ENCODE measurements around the gene MTA2. TPM values are rescaled to one million over a fixed set of nuclear protein-coding genes. Genes with fewer than 3 reads are reported as not detected.
A peak's percentile ranks its signal among the peaks of the same experiment; 100 is the strongest.
"Not testable (repeated sequence)": the region's sequence is repeated elsewhere in the genome, so short reads cannot be mapped to it uniquely, and the experiment has no call there.

MTA2 gene
- total RNA-seq: 136 and 137 TPM in 2 replicates

DNA sequence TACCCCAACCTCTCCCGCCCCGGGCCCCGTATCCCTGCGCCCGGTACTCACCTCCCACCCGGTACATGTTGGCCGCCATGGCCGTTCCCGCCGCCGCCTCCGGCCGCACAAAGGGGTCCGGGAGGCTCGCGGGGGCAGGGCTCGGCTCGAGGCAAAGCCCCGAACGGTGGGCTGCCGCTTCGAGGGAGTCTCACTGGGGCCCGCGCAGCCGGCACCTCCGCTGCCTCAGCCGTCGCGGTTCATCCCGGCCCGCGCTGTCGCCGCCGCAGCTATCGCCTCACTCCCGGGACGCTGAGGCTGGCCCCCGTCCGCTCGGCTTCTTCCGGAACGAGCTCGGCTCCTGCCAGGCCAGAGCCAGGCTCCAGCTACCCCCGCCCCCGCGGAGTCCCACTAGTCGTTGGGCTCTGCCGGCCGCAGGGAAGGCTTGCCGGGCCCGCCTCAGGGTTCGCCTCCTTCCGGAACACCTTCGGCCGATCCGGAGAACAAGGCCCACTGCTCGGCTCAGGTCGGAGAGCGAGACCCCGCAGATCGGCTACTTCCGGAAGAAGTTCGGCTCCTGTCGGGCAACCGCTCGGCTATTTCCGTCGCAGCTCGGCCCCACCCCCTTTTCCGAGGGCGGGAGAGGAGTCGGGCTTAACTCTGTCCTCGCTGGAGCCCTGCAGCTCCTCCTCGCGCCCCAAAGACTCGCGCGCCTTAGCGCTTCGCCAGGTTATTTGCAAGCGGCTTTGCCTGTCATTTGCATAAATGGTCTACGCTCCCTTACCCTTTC lies at the start of gene MTA2:
Gene MTA2, minus strand, starts transcription at position 494 of the 769 bp plus-strand sequence. Its CDS starts 415 bp downstream, at position 79.
- peak; percentile 77 for DNase-seq (ENCODE audit: low read depth)
- Histone ChIP-seq H3K27me3 (ENCODE audit: control insufficient read depth, insufficient read depth, low read length) (no peaks in the 10 kb centered on the region), H3K4me3 (ENCODE audit: low read depth, low read length) (peak within 1 kb of the TSS; percentile 84), H3K36me3 (ENCODE audit: control insufficient read depth, insufficient read depth, low read length) (no peaks in the 10 kb centered on the region)
- TF ChIP-seq, protein P1, sequence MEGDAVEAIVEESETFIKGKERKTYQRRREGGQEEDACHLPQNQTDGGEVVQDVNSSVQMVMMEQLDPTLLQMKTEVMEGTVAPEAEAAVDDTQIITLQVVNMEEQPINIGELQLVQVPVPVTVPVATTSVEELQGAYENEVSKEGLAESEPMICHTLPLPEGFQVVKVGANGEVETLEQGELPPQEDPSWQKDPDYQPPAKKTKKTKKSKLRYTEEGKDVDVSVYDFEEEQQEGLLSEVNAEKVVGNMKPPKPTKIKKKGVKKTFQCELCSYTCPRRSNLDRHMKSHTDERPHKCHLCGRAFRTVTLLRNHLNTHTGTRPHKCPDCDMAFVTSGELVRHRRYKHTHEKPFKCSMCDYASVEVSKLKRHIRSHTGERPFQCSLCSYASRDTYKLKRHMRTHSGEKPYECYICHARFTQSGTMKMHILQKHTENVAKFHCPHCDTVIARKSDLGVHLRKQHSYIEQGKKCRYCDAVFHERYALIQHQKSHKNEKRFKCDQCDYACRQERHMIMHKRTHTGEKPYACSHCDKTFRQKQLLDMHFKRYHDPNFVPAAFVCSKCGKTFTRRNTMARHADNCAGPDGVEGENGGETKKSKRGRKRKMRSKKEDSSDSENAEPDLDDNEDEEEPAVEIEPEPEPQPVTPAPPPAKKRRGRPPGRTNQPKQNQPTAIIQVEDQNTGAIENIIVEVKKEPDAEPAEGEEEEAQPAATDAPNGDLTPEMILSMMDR (IDR thresholded peaks at IDR 0.05; ENCODE audit: insufficient read depth, low read length, poor library complexity, severe bottlenecking): no peak

DNA sequence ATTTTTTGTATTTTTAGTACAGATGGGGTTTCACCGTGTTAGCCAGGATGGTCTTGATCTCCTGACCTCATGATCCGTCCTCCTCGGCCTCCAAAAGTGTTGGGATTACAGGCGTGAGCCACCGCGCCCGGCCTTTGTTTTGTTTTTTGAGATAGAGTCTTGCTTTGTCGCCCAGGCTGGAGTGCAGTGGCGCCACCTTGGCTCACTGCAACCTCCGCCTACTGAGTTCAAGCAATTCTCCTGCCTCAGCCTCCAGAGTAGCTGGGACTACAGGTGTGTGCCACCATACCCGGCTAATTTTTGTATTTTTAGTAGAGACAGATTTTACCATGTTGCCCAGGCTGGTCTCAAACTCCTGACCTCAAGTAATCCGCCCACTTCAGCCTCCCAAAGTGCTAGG lies 48.6 kb upstream of the MTA2 start:
- DNase-seq (ENCODE audit: low read depth); H3K4me3 ChIP-seq (ENCODE audit: low read depth, low read length); H3K36me3 ChIP-seq (ENCODE audit: control insufficient read depth, insufficient read depth, low read length); H3K27me3 ChIP-seq (ENCODE audit: control insufficient read depth, insufficient read depth, low read length): not testable (repeated sequence)

DNA sequence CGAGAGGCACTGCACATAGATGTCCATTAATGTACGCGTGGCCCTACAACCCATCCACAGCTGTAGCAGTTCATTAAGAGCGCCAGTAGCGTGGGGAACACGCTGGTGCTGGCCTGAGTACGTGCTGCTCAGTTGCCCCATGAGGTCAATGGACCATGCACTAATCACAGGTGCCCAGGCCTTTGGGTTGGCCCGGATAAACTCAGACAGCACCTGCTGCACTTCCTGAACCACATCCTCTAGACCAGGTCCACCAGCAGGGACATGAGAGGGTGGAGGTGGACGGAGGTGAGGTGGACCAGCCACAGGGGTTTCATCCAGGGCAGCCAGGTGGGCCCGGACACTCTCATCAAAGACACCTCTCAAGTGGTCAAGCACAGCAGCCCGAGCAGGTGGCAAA lies 47.8 kb upstream of the MTA2 start:
- H3K27me3 ChIP-seq (ENCODE audit: control insufficient read depth, insufficient read depth, low read length): no peaks in the 10 kb centered on the region
- TF ChIP-seq, protein P1 (IDR thresholded peaks at IDR 0.05; ENCODE audit: insufficient read depth, low read length, poor library complexity, severe bottlenecking): no peak
- H3K4me3 ChIP-seq (ENCODE audit: low read depth, low read length): no peak overlapping the region
- H3K36me3 ChIP-seq (ENCODE audit: control insufficient read depth, insufficient read depth, low read length): peaks cover 1% of the 10 kb centered on the region
- DNase-seq (ENCODE audit: low read depth): no peak

DNA sequence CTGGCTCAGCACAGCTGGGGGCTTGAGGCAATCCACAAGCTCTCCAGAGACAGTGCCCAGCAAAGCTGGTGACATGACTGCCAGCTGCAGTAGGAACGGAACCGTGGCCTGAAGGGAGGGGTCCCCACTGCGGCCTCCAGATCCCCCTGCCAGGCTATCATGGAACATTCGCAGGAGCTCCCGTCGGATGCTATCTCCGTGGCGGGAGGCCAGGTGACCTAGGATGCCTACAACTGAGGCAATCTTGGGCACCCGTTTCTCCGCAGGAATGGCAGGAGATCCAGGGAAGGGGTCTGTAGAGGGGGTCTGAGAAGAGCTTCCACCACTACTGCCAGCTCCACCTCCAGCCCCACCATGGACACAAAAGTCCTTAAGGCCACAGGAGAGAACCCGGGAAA lies 47.3 kb upstream of the MTA2 start:
- Histone ChIP-seq H3K4me3 (ENCODE audit: low read depth, low read length) (no peak overlapping the region), H3K36me3 (ENCODE audit: control insufficient read depth, insufficient read depth, low read length) (peaks cover 1% of the 10 kb centered on the region), H3K27me3 (ENCODE audit: control insufficient read depth, insufficient read depth, low read length) (no peaks in the 10 kb centered on the region)
- no peak for DNase-seq (ENCODE audit: low read depth)
- TF ChIP-seq, protein P1 (IDR thresholded peaks at IDR 0.05; ENCODE audit: insufficient read depth, low read length, poor library complexity, severe bottlenecking): no peak

DNA sequence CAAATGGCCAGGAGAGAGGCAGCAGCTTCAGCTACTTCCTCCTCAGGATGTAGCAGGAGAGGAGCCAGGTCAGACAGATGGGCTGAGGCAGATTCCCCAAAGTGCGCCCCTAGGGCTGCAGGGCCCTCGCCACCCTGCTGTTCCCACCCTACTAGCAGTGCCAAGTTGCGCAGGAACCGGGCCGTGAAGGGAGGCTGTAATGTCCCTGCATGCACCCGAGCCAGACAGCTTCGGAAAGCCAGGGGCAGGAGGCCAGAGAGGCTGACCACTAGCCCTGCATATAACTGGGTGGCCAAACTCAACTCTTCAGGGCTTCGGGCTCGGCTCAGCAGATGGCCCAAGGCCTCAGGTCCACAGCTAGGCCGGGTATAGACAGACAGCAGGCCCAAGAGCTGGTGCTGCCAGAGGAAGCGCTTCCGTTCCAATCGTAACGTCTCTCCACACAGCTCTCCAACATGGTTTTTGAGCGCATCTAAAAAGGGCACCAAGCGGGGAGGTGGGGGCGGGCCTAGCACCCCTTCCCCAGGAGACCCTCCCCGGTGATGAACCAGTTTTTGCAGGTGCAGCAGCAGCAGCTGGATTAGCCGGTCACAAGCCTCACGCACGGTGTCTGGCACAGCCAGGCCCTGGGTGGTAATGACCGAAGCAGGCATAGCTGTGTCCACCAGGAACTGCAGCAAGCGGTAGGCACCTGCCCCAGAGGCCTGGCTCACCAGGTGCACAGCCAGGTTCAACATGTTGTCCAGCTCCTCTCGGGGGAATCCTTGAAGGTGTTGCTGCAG lies 46.7 kb upstream of the MTA2 start:
- Histone ChIP-seq H3K27me3 (ENCODE audit: control insufficient read depth, insufficient read depth, low read length) (no peaks in the 10 kb centered on the region), H3K36me3 (ENCODE audit: control insufficient read depth, insufficient read depth, low read length) (peaks cover 1% of the 10 kb centered on the region), H3K4me3 (ENCODE audit: low read depth, low read length) (no peak overlapping the region)
- TF ChIP-seq, protein P1 (IDR thresholded peaks at IDR 0.05; ENCODE audit: insufficient read depth, low read length, poor library complexity, severe bottlenecking): no peak
- DNase-seq (ENCODE audit: low read depth): no peak

DNA sequence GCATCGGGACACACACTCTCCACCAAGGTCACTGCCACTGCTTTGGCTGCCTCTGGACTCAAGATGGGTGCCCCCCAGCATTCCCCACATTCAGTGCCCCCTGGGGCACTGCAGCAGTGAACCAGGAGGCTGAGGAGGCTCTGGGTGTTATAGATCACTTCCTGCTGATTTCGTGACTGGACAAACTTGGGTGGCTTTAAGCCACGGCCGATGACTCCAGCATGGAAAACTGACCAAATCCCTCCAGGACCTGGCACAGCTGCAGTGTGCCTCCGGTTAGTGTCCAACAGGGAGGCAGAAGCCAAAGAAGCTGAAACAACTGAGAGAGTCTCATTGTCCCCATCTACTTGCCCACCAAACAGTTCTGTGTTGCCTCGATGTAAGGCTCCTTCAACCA lies 45.9 kb upstream of the MTA2 start:
- no peak for DNase-seq (ENCODE audit: low read depth)
- peaks cover 1% of the 10 kb centered on the region for H3K36me3 ChIP-seq (ENCODE audit: control insufficient read depth, insufficient read depth, low read length)
- H3K4me3 ChIP-seq (ENCODE audit: low read depth, low read length): no peak overlapping the region
- H3K27me3 ChIP-seq (ENCODE audit: control insufficient read depth, insufficient read depth, low read length): no peaks in the 10 kb centered on the region
- TF ChIP-seq, protein P1 (IDR thresholded peaks at IDR 0.05; ENCODE audit: insufficient read depth, low read length, poor library complexity, severe bottlenecking): no peak

Data from kidney epithelial cell (primary cell).